Measurements from ENCODE around the gene S100A6.

The S100A6 gene

DNA sequence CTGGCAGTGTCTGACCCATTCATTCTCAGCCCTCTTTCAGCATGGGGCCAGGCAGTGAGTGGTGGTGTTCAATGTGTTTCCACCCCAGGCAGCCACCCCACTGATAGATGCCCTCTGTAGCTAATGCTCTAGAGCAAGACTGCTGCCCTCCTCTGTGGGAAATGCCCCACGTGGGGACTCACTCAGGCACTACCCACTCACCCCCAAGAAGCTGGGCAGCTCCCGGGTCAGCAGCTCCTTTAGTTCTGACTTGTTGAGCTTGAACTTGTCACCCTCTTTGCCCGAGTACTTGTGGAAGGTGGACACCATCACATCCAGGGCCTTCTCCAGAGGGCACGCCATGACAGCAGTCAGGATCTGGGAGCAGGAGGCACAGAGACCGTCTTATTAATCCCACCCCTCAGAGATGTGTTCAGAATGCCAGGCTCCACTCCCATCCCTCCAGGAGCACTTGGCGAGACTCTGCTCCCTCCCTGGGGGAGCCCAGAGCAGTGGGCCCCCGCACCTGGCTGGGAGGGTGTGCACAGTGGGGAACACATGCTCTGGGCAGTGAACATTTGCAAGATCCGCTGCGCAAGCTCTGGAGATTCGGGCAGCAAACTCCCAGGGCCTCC, 8.8 kb upstream of the S100A6 start:
- no peak for DNase-seq

DNA sequence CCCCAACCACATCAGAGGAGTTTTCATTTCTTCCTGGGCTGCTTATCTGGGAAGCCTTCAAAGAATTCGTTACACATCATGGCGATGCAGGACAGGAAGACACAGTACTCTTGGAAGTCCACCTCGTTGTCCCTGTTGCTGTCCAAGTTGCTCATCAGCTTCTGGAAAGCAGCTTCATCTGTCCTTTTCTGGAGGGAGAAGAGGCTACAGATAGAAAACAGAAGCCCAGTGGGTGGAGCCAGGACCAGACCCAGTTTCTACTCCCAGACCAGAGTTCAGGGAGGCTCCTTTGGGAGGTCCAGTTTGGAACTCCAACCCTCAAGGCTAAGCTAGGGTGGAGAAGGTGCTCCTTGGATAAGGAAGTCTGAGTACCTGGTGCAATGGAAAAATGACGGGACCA, 7.9 kb upstream of the S100A6 start:
- DNase-seq = no peak

DNA sequence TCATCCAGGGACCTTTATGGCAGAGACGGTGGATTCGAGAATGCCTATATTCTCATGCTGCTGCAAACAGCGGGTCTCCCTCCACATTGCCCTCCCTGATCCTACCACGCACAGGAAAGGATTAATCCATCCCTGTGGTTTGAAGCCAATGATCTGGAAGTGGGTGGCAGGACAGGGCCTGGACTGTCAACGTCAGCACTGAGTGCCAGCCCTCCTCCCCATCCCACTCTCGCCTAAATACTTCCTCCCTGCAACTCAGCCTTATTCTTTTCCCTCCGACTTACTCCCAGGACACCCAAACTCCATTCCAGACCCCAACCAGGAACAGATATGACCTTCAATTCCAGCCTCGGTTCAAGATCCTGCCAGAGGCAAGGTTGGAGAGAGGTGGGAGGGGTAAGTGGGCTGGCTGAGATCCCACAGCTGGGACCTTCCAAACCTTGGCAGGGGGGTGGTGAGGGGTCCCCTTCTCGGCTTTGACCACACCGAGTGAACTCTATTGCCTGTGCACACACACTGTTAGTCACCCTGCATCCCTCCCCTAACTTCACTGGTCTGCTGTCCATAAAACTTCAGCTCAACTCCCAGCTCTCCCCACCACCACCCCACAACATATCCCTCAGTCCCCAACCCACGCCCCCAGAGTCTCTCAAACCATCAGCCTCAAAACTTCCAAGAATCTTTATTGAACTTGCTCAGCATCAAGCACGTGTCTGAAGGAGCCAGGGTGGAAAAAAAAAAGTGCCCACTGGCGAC, 7.3 kb upstream of the S100A6 start:
- no peak for DNase-seq

DNA sequence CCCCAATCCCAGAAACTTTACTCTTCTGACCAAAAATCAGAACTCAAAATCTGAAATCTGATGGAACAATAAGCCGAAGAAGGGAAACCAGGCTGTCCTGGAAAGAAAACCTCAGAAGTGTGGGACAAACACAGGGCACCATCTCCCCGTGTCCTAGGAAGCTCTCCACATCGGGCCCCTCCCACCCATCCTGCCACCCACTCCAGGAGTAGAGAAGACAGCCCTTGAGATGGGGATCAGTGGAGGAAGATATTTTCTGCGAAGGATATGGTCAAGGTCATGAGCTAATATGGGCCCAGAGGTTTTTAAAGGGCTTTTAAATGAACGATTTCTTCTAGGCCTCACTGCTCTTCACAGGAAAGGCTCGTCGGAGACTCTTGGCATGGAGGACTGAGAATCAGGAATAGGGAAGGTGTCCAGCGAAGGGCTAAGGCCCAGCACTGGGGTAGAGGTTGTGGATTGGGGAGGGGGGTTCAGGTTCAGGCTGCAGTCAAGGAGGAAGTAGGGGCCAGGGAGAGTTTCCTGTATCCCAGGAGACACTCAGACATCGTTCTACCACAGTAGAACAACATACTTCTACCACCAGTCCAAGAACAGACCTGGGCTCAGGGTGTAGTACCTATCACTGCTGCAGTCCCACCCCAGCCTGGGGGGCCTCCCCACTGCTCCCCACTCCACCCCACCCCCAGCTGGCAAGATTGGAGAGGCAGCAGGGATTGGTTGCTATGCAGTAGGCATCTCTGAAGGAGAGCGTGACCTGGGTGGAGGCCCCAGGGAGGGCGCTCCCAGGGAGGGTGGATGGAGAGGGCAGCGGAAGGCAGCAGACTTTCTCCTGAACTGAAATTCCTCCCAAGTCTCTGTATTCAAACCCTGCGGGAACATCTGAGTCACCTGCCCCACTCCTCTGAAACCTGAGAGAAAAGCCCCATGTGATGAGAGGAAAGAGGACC, 6.1 kb upstream of the S100A6 start:
- no peak for DNase-seq

DNA sequence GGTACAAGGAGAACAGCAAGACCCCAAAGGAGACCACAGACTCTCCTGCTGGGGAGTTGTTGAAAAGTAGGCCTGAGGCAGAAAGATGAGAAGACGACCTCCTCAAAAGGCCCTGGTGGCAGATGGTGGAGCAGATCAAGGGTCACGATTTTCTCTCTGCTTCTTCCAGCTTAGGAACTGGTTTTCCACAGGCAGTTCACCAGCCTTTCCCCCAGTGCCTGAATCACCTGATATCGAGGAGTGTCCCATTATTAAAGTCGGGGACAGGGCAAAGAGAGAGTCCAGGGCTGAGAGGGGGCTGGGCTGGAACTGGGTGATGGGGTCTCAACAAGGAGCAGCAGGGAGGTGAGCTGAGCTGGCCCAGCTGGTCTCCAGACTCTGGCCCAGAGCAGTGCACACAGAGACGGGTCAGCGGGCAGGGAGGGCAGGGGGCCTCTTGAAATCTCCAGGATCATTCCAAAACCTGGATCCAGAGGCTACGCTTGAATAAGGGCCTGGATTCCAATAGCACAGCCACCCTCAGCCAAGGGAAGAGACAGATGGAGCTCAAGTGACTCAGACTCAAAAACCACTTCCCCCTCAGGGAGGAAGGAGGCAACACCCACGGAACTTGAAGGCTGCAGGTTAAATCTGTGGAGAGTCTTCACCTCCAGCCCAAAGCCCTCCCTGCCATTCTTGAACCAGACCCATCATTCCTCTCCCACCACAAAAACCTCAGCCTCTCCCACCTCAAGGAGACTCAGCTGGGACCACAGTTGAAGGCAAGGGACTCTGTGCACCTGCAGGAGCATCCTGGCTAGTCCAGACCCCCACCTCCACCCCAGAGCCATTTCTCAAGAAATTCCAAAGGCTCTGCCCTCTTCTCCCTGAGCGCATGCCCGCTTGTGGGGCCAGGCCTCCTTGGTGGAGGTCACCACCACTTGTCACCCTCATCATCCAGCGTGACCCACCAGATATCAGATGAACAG, 4.9 kb upstream of the S100A6 start, which contains the start of gene S100A5:
TSS of gene S100A5 (minus strand) at position 541 of the 968 bp plus-strand sequence. CDS start 743 bp downstream, outside the sequence.
- peak; percentile 70 for DNase-seq

DNA sequence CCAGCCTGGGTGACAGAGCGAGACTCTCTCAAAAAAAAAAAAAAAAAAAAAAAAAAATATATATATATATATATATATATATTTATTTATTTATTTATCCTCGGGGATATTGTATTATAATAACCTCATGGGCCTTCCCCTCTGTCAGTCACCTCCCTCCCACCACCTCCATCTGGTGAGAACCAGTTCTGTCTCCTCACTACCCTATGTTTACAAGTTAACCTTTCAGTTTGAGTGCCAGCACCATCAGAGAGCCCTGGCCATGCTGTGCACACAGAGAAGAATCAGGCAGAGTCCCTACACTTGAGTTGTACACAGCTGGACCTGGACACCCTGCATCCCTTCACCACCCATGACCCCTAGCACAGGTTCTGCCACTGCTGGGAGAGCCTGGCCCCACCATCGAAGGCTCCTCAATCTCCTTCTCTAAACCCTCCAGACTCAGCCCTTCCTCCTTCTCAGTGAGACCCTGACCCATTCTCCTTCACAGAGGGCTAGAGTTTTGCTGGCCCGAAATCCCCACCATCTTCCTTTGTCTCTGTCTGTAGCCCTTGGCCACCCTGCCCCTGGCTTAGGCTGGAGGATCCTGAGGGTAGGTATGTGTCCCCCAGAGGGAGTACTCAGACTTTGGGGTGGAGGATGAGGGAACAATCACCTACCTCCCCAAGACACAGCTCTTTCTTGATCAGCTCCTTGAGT, 3.8 kb upstream of the S100A6 start:
- DNase-seq = no peak

DNA sequence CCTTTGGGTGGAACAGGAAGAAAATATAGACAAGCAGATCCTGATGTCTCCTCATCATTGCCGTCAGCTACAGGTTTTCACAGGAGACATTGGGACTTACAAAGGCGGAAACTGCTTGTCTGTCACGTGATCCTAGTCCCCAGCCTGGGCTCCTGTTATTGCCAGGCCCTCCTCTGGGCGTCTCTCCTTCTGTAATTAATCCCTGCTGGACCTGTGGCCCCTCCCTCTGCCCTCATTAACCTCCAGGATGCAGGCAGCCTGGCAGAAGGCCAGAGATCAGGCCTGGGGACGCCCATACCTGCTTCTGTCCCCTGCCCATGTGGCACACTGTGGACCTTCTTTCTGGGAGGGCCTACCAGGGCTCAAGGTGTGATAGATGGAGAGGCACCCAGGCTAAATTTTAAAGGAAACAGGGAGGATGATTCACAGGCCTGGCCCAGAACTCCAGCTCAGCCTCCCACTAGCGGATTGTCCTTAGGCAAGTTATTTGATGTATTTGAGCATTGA, 2.6 kb upstream of the S100A6 start:
- DNase-seq = no peak

DNA sequence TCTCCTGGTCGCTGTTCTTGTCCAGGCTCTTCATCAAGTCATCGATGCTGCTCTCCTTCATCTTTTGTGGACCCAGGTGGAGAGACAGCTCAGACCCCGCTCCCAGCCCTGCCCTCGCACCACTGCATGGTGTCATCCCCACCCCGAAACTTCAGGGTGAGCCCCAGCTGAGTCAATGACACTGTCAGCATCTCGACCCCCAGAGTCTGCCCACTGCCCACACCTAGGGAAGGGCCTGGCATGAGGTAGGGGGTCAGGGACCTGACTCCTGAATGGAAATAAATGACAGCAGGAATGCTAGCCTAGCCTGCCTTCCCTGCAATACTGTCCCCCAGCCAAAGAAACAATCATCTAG, 1.6 kb upstream of the S100A6 start:
- DNase-seq = no peak

DNA sequence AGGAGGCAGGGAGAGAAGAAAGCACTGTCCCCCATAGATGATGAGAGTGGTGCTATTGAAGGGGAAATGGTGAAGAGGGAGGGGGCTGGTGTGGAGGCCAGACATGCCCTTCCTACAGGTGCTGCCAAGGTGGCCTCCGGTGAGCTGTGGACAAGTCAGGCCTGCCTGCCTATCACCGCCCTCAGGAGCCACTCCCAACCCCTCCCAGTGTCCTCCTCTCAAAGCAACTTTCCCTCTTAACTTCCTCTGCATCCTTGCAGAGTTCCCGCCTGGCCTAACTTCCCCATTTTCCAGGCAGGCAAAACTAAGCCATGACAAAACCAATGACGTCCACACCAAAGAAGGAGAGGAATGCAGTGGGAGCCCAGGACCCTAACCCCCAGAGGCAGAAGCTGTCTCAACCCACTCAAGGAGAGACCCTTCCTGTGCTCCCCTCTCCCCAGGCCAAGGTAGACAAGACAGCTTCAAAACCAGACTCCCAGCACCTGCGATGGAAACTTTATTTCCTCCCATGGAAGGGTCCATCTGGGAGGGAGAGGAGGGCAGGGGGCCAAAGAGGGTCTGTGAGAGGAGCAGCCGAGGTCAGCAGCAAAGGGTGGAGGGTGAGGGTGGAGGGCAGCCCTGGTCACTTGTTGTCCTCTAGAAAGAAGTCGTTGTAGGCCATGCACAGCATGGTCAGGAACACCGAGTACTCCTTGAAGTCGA, 1.0 kb upstream of the S100A6 start:
- DNase-seq = no peak

DNA sequence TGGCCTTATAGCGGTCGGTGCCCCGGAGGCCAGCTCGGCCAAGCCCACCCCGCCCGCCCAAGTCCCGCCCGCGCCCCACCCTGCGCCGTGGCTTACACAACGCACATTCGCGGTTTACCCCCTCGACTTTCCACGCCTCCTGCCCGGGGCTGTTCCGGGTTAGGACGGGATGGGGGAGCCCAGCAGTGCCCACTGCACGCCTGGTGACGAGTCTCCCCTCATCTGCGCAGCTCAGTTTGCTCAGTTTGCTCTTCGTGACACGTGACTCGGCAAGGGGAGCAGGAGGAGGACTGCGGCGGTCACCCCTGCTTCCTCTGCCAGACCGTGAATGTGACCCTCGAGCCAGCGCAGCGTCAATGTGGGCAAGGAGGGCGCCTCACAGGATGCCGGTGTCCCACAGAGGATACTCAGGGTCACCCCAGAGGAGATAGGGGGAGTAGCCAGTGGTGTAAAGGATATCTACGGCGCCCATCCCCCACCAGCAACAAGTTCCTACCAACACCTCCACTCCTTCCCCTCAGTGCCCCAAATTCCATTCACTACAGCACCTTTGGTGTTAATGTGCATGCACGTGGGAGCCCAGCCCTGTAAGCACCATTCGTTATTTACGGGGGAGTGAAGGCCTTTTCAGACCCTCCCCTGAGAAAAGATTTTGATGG, 350 bp upstream of the S100A6 start:
- peak; percentile 87 for DNase-seq

DNA sequence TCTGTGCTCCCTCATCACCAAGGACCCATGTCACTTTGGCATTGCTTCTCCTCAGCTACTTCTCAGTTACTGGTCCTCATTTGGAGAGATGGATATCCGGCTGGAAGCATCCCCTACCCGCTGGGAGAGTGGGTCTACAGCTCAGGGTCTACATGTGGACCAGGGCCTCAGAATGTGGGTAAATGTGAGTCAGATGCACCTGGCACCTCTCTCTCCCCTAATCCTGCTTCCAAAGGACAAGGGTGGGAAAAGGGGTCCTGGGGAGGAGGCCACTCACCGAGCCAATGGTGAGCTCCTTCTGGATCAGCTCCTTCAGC, 908 bp downstream of the S100A6 start:
- no peak for DNase-seq

DNA sequence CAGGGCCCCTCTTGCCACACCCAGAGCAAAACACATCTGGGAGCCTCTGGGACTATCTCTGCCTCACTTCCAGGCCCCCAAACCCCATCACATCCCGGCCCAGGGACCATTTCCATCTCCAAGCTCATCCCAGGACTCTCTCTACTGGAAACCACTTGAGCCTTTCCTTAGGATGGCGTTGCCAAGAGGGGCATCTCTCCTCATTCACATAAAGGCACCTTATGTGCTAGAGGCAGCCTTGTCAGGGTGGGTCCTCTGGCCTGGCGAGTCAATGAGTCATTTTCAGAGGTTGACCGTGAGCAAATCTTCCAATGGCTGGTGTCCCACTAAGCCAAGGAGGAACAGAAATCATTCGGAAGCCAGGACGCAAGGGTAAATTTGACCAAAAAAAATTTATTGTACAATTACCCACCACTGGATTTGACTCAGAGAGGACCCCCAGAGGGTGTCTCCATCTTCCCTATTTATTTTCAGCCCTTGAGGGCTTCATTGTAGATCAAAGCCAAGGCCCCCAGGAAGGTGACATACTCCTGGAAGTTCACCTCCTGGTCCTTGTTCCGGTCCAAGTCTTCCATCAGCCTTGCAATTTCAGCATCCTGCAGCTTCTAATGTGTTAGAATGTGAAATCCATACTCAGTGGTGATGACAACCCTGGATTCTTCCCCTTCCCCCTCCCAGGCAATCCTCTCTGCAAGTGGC, 1.4 kb downstream of the S100A6 start:
- no peak for DNase-seq

DNA sequence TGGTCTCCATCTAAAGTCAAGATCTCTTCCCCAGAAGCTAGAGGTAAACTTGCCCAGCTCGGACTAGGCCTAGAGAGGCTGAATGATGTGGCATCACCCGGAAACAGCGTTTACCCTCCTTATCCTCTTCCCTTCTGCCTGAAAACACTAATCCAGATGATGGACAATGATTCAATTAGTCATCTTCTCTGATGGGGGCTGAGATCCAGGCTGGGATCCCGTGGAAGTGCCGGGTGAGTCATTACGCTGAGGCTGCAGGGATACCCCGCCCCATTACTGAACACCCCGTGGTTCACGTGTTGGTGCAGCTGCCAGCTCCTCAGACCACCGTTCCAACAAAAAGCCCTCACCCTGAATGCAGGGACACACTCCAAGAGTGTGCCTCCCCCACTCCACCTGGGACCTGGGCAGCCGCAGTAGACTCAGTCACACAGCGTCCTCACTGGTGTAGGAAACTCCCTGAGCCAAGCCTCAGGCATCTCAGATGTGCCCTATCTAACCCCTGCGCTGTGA, 2.0 kb downstream of the S100A6 start:
- no peak for DNase-seq

DNA sequence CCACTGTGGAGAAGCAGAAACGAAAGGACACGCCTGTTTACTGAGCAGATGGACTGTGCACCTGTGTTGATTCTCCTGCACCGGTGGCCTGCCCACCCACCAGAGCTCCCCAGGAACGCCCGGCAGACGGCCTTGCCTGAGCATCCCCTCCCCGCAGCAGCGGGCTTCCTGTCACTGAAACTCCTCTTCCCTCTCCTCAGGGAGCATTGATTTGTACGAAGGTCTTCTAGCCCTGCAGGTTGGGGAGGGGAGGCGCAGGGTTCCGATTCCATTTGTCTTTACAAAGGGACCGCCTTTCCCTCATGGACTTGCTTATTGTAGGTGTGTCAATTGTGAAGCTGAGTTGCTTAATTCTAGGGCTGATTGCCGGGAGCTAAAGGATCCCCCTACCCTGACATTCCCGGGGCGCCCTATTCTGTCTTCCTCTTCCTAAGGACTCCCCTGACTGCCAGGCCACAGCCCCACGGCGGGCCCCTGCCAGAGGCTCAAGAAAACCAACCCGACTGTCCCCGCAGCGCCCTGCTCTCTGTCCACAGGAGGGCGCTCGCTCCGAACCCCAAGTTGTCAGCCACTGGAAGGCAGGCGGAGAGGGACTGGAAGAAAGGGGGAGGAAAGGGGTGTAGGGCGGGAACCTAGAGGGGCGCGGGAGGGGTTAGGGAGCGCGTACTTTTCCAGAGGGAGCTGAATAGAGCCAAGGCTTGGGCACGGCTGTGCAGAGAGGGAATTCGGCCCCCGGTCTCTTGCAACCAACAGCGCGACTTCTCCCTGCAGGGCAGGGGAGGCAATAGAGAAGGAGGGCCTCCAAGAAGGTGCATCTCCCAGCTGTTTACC, 2.8 kb downstream of the S100A6 start:
- peak; percentile 82 for DNase-seq

DNA sequence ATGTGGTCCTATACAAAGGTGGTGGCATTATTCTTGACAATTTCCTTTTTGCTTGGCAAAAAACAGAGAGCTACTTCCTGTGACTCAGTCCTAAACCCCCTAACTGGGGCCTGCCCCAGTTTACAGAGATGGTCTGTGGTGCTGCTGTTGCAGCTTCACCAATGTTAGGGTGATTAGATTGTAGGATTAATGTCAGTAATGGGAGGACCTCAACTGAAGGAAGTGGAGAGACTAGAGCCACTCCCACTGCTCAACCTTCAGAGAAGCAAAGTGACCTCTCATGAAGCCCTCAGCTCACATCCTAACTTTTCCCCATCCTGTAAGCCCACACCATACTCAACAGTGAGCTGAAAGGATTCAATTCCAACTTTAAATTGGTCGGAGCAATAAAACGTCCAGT, 3.6 kb downstream of the S100A6 start:
- peak; percentile 65 for DNase-seq

DNA sequence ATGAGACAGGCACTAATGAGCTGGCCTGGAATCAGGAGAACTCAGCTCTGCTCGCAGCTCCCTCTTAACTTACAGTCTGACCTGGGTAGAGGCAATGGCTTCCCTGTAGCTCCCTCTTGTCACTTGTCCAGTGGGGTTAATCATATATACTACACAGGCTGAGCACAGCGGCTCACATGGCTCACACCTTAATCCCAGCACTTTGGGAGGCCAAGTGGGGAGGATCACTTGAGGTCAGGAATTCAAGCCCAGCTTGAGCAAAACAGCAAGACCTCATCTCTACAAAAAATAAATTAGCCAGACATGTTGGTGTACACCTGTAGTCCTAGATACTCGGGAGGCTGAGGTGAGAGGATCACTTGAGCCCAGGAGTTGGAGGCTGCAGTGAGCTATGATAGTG, 4.2 kb downstream of the S100A6 start:
- no peak for DNase-seq

DNA sequence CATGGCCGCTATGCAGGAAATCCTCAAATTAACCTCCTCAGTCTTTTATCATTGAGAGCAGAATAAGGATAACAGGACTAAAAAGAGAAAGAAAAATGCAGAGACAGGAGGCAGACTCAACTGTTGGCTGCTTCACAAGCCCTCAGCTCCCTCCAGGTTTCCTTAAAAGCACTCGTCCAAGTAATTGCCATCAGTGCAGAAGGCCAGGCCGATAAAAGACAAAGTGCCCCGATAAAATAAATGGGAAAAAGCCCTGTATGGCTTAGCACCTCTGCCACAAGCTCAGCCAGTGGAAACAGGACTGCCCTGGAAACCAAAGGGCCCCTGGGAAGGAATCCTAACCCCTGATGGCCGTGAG, 8.1 kb downstream of the S100A6 start:
- DNase-seq = no peak

DNA sequence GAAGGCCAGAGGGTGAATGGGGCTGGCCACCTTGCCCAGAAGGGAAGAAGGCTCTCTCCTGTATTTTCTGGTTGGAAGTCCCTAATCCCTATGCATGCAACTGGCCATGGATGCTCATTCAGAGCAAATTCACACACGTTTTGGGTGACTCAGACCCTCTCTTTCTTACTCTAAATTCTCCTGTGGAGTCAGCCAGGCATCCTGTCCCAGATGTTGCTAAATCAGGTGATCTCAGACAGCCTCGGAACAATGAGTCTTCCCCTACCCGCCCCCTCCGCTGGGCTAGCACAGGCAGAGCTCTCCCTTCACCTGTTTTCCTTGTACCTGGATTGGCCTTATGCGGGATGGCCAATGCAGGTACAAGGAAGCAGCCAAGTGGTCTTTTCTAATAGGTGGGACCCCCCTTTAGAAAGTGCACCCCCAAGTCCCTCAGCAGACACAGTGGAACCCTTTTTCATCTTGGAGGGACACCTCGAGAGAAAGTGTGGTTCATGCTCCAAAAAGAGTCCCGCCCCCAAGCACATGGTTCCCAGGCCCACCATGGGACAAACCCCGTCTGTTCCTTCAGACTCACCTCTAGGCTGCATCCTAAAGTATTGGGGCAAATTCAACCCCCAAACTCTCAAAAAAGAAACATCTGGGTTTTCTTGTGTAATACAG, 8.6 kb downstream of the S100A6 start:
- no peak for DNase-seq
